HFFc6 (cell line): ENCODE measurements around the gene UBASH3A. TPM values are rescaled to one million over a fixed set of nuclear protein-coding genes. Genes with fewer than 3 reads are reported as not detected.

Experiments
- DNase-seq: peaks from one replicate; pipeline ENCODE4 v3.0.0-alpha.2; 2018
- H3K27ac Mint-ChIP-seq: 2 replicates; pipeline ENCODE4 v1.8.0; 2020; ENCODE audit warnings: mild to moderate bottlenecking, mixed read lengths
- H3K27me3 Mint-ChIP-seq: 2 replicates; pipeline ENCODE4 v1.8.0; 2021; ENCODE audit warnings: mild to moderate bottlenecking, moderate library complexity, mixed read lengths; ENCODE audit not compliant: insufficient read depth
- H3K36me3 Mint-ChIP-seq: 2 replicates; pipeline ENCODE4 v1.8.0; 2021; ENCODE audit warnings: low read depth, mixed read lengths
- H3K4me1 Mint-ChIP-seq: 2 replicates; pipeline ENCODE4 v1.8.0; 2020; ENCODE audit warnings: low read depth, mixed read lengths
- H3K4me3 Mint-ChIP-seq: 2 replicates; pipeline ENCODE4 v1.8.0; 2020; ENCODE audit warnings: mild to moderate bottlenecking, moderate library complexity, mixed read lengths
- H3K9me3 Mint-ChIP-seq: 2 replicates; pipeline ENCODE4 v1.8.0; 2020; ENCODE audit warnings: mild to moderate bottlenecking, mixed read lengths
- CTCF ChIP-seq: fragments of 200-600 bp; sonication (generic); IDR thresholded peaks from 2 replicates; pipeline ENCODE4 v1.5.0; 2021; ENCODE audit warnings: antibody characterized with exemption, mild to moderate bottlenecking
- total RNA-seq, 6 experiments: library from RNA; stranded (reverse); fragmentation: NEBNext Ultra II Directional; extraction: Animal tissue kit (Norgen Biotek cat#: 25700); gene quantifications; 2 replicates in 1 of 6; 3 replicates in 5 of 6; pipeline ENCODE4 v1.2.3, GENCODE V29; 2021

Gene UBASH3A
- total RNA-seq, 6 experiments from 2014 or later = not detected

DNA sequence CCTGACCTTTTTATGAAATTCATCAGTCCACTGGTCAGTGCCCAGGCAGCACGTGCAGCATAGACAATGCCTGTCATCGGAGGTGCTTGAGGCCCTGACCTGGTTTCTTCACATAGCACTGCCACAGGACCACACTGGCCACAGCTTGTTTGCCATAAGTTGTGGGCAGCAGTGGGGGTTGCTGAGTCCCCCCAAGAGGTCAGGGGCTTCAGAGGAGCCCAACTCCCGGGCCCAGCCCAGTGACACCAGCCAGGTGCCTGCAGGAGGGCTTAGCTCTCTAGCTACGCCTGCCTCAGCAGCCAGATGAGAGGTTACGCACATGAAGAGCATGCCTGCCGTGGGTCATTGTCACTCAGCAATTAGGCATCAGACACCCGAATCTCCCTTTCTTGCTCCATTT, 41.6 kb downstream of the UBASH3A start:
- no peak for DNase-seq
- Mint-ChIP-seq H3K4me1 (no peaks in the 10 kb centered on the region), H3K27ac (no peak overlapping the region), H3K4me3 (no peak overlapping the region), H3K36me3 (peaks cover 23% of the 10 kb centered on the region), H3K27me3 (peaks cover 2% of the 10 kb centered on the region), H3K9me3 (peaks cover 85% of the 10 kb centered on the region)
- no peak for TF ChIP-seq CTCF

GRCh38 chr21:42446531-42446930, 42.8 kb downstream of the UBASH3A start:
- DNase-seq = no peak
- peaks cover 86% of the 10 kb centered on the region for H3K9me3 Mint-ChIP-seq
- no peaks in the 10 kb centered on the region for H3K4me1 Mint-ChIP-seq
- H3K4me3 Mint-ChIP-seq = no peak overlapping the region
- H3K27ac Mint-ChIP-seq = no peak overlapping the region
- H3K27me3 Mint-ChIP-seq = peaks cover 2% of the 10 kb centered on the region
- peaks cover 23% of the 10 kb centered on the region for H3K36me3 Mint-ChIP-seq
- no peak for TF ChIP-seq CTCF

GRCh38 chr21:42447182-42447581, 43.5 kb downstream of the UBASH3A start:
- Mint-ChIP-seq H3K4me1 (no peaks in the 10 kb centered on the region), H3K4me3 (no peak overlapping the region), H3K27me3 (peaks cover 2% of the 10 kb centered on the region), H3K9me3 (peaks cover 85% of the 10 kb centered on the region), H3K36me3 (peaks cover 23% of the 10 kb centered on the region), H3K27ac (no peak overlapping the region)
- DNase-seq = no peak
- no peak for TF ChIP-seq CTCF

DNA sequence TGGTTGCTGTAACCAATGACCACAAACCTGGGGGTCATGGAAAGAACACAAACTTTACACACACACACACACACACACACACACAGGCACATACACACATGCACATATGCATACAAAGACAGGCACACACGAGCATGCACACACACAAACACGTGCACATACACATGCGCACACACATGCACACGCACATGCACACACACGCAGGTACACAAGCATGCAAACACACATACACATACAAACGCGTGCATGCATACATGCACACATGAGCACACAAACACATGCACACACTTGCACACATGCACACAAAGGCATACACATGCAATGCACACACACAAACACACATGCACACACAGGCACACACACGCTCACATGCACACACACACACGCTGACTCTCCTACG, 44.0 kb downstream of the UBASH3A start:
- TF ChIP-seq CTCF = no peak

DNA sequence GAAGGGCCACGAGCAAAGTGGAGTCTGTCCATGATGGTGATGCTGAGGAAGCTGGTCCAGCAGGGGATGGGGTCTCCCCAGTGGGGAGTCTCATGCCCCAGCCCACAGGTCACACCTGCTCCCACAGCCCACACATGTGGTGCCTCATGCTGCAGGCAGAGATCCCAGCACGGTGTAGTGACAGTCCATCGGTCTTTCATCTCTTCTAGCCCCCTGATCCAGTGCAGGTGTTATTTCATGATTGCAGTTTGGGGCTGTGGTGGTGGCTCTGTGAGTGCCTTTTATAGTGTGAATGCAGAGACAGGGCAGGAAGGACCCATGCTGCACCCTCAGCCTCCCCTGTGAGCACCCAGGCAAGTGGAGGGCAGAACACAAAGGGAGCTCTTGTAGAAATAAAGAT, 45.0 kb downstream of the UBASH3A start:
- H3K4me3 Mint-ChIP-seq = no peak overlapping the region
- peaks cover 78% of the 10 kb centered on the region for H3K9me3 Mint-ChIP-seq
- no peak for DNase-seq
- H3K36me3 Mint-ChIP-seq = peaks cover 23% of the 10 kb centered on the region; the same call in 1 of the 2 replicates
- no peak overlapping the region for H3K27ac Mint-ChIP-seq
- peaks cover 2% of the 10 kb centered on the region for H3K27me3 Mint-ChIP-seq
- no peaks in the 10 kb centered on the region for H3K4me1 Mint-ChIP-seq
- TF ChIP-seq CTCF = no peak

More for the DNA sequence above, 44.0 kb downstream of the UBASH3A start:
- no peak overlapping the region for H3K4me3 Mint-ChIP-seq
- peaks cover 23% of the 10 kb centered on the region; the same call in 1 of the 2 replicates for H3K36me3 Mint-ChIP-seq
- no peaks in the 10 kb centered on the region for H3K4me1 Mint-ChIP-seq
- no peak overlapping the region for H3K27ac Mint-ChIP-seq
- peaks cover 2% of the 10 kb centered on the region for H3K27me3 Mint-ChIP-seq
- no peak for DNase-seq
- H3K9me3 Mint-ChIP-seq = peaks cover 84% of the 10 kb centered on the region

- Mint-ChIP-seq H3K9me3 (peaks cover 69% of the 10 kb centered on the region), H3K4me3 (no peak overlapping the region), H3K27me3 (peaks cover 2% of the 10 kb centered on the region), H3K27ac (no peak overlapping the region), H3K36me3 (peaks cover 18% of the 10 kb centered on the region), H3K4me1 (no peaks in the 10 kb centered on the region)
- DNase-seq = no peak
- TF ChIP-seq CTCF = no peak
These were observed 48.2 kb downstream of the UBASH3A start for GRCh38 chr21:42451941-42452340.
